Panc1 (cell line): ENCODE data around the gene S100A10. TPM values are rescaled to one million over a fixed set of nuclear protein-coding genes. Genes with fewer than 3 reads are reported as not detected.

ENCODE experiments used
- ATAC-seq: fragments of 200-7000 bp; cut with Tn5 transposase; 2 replicates; pipeline ENCODE4 v1.9.1; 2020; ENCODE audit warnings: mild to moderate bottlenecking, moderate library complexity
- BruUV-seq: library from RNA; stranded (reverse); fragments of 400-500 nt; replicated peaks from 2 replicates; lab custom pipeline; 2021; lab: Mats Ljungman, UMichigan
- CTCF ChIA-PET: fragments of 300-600 bp; sonication (Branson Sonifier 250); formaldehyde crosslinking; loops from one replicate; lab custom pipeline; 2022; ENCODE audit warnings: antibody characterized with exemption; lab: Charles Lee
- POLR2A ChIA-PET: fragments of 300-600 bp; sonication (Branson Sonifier 250); formaldehyde crosslinking; loops from one replicate; lab custom pipeline; 2022; ENCODE audit warnings: antibody characterized with exemption; lab: Charles Lee
- DNase-seq: peaks from one replicate; pipeline ENCODE4 v3.0.0-alpha.2; 2010; ENCODE audit warnings: low read depth, low spot score
- H3K27ac ChIP-seq: 2 replicates; pipeline ENCODE4 v1.5.1; 2011; ENCODE audit warnings: mild to moderate bottlenecking, low read length, inconsistent platforms
- H3K27me3 ChIP-seq: fragments of 200-500 bp; sonication (Bioruptor generic); 2 replicates; pipeline ENCODE4 v1.6.0; 2014; ENCODE audit warnings: low read length, inconsistent platforms; ENCODE audit not compliant: control insufficient read depth, insufficient read depth
- H3K36me3 ChIP-seq: fragments of 200-500 bp; sonication (Bioruptor generic); 2 replicates; pipeline ENCODE4 v1.5.1; 2014; ENCODE audit warnings: inconsistent platforms, mild to moderate bottlenecking, low read length, moderate library complexity; ENCODE audit not compliant: control insufficient read depth, insufficient read depth
- H3K4me1 ChIP-seq: 2 replicates; pipeline ENCODE4 v1.5.1; 2011; ENCODE audit warnings: inconsistent platforms, mild to moderate bottlenecking, low read length, moderate library complexity; ENCODE audit not compliant: control insufficient read depth, insufficient read depth
- H3K4me3 ChIP-seq, 2 experiments: 2 replicates each; pipeline ENCODE4 v1.5.1; 2011 to 2012; ENCODE audit warnings: low read depth in 2 of 2, low read length in 2 of 2, mild to moderate bottlenecking in 2 of 2, inconsistent platforms in 1 of 2, moderate library complexity in 1 of 2
- H3K9me3 ChIP-seq: fragments of 200-500 bp; sonication (Bioruptor generic); 2 replicates; pipeline ENCODE4 v1.5.1; 2014; ENCODE audit warnings: low read depth, mild to moderate bottlenecking, inconsistent platforms, low read length, moderate library complexity; ENCODE audit not compliant: control insufficient read depth, insufficient read depth
- CTCF ChIP-seq: fragments of 450-650 bp; IDR thresholded peaks from 2 replicates; pipeline ENCODE4 v1.5.1; 2017; ENCODE audit warnings: mild to moderate bottlenecking
- POLR2AphosphoS5 ChIP-seq: IDR thresholded peaks from 2 replicates; pipeline ENCODE4 v1.6.1; 2012; ENCODE audit warnings: mild to moderate bottlenecking, low read depth, low read length, moderate library complexity
- SIN3A ChIP-seq: IDR thresholded peaks from 2 replicates; pipeline ENCODE4 v1.6.1; 2012; ENCODE audit warnings: low read depth, mild to moderate bottlenecking, low read length, moderate library complexity, borderline replicate concordance; ENCODE audit not compliant: insufficient read depth
- TCF7L2 ChIP-seq: IDR thresholded peaks from 2 replicates; pipeline ENCODE4 v1.6.1; 2011; ENCODE audit warnings: mild to moderate bottlenecking, low read depth, low read length, inconsistent platforms
- in situ Hi-C: cut with HindIII; loops from 2 replicates; pipeline ENCODE4 v1.10.0; 2016; ENCODE audit warnings: low sequenced_read_pairs, low pct_unique_long_range_greater_than_20kb
- intact Hi-C: fragments of 100-400 bp; cut with micrococcal nuclease; formaldehyde crosslinking; loops from one replicate; pipeline ENCODE4 v1.10.0; 2022; ENCODE audit not compliant: unreplicated experiment
- total RNA-seq: library from RNA; stranded (reverse); gene quantifications from one replicate; pipeline ENCODE4 v1.2.1, GENCODE V29; 2021; ENCODE audit not compliant: unreplicated experiment
- TF ChIP-seq, protein P1 (sequence below), 2 experiments: IDR thresholded peaks; 2 replicates each; pipeline ENCODE4 v1.6.1; 2011 to 2012; ENCODE audit warnings: low read depth in 2 of 2, control low read depth in 1 of 2, low read length in 1 of 2, mild to moderate bottlenecking in 1 of 2, moderate library complexity in 1 of 2; ENCODE audit not compliant: insufficient read depth in 1 of 2

Gene S100A10
- total RNA-seq, 1 experiment from 2014 or later: 1,621 TPM

DNA sequence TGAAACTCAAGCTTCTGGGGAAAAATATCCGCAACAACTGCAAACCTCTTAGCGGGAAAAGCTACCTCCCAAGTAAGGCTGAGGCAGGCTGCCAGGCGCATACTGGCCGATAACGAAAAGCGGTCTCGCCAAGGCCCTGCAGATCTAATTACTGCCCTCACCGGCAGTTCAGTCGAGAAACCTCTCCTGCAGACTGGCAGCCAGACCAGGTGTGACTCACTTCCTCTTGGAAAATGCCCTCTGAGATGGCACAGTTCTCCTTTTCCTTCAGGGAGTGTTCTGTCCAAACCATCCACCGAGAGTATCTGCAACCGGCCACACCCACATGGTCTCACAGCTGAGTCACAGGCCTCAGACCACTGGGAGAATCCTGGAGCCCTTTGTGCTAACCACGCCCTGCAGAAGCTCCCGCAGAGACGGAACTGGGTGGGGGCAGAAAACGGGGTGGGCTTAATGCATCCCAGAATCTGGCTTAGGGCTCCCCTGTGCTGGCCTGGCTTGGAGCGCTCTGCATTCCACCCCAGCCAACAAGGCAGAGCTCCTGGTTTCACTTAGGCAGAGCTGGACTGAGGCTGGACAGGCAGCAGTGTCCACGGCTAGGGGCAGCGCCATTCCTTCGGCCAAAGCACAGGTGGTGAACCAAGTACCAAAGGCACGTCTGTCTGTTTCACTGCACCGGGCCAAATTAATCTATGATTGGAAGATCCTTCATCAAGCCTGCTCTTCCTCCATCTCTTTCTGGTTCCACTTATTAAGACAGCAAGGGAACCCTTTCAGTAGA, 1.2 kb downstream of the S100A10 start:
- no TSS peak for BruUV-seq
- TF ChIP-seq CTCF (no peak), SIN3A (peak; percentile 85; the same call in 1 of the 2 replicates), TCF7L2 (peak; percentile 26; the same call in 1 of the 2 replicates), POLR2AphosphoS5 (peak; percentile 91)
- TF ChIP-seq, protein P1, sequence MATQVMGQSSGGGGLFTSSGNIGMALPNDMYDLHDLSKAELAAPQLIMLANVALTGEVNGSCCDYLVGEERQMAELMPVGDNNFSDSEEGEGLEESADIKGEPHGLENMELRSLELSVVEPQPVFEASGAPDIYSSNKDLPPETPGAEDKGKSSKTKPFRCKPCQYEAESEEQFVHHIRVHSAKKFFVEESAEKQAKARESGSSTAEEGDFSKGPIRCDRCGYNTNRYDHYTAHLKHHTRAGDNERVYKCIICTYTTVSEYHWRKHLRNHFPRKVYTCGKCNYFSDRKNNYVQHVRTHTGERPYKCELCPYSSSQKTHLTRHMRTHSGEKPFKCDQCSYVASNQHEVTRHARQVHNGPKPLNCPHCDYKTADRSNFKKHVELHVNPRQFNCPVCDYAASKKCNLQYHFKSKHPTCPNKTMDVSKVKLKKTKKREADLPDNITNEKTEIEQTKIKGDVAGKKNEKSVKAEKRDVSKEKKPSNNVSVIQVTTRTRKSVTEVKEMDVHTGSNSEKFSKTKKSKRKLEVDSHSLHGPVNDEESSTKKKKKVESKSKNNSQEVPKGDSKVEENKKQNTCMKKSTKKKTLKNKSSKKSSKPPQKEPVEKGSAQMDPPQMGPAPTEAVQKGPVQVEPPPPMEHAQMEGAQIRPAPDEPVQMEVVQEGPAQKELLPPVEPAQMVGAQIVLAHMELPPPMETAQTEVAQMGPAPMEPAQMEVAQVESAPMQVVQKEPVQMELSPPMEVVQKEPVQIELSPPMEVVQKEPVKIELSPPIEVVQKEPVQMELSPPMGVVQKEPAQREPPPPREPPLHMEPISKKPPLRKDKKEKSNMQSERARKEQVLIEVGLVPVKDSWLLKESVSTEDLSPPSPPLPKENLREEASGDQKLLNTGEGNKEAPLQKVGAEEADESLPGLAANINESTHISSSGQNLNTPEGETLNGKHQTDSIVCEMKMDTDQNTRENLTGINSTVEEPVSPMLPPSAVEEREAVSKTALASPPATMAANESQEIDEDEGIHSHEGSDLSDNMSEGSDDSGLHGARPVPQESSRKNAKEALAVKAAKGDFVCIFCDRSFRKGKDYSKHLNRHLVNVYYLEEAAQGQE (IDR thresholded peaks at IDR 0.05; ENCODE audit: insufficient read depth in 1 of 2, low read depth in 2 of 2, low read length in 1 of 2): no peak
- Histone ChIP-seq H3K27ac (peak overlapping the region; percentile 99), H3K9me3 (no peaks in the 10 kb centered on the region), H3K27me3 (no peaks in the 10 kb centered on the region), H3K36me3 (peaks cover 9% of the 10 kb centered on the region; the same call in 1 of the 2 replicates), H3K4me3 (peak overlapping the region; percentile 67 to 83), H3K4me1 (peaks cover 53% of the 10 kb centered on the region)
- POLR2A ChIA-PET: interaction anchor here (0.6 to 1.7 kb wide), 9 partner anchors 9 to 904 kb away, joined by 3 to 11 read pairs (median 5); partner anchors contain the start of gene THEM4
- CTCF ChIA-PET: interaction anchor here (0.5 kb wide), 1 partner anchor 57 kb away, joined by 3 read pairs; no protein-coding TSS in a partner anchor
- peak; percentile 99 for DNase-seq
- in situ Hi-C loops: no loop called here
- intact Hi-C loops: no loop called here
- peak; percentile 72 for ATAC-seq

GRCh38 chr1:151991663-151992302, 1.9 kb downstream of the S100A10 start:
- in situ Hi-C loops: no loop called here
- BruUV-seq: TSS peak; percentile 66
- Histone ChIP-seq H3K27ac (peak overlapping the region; percentile 99), H3K27me3 (no peaks in the 10 kb centered on the region), H3K9me3 (no peaks in the 10 kb centered on the region), H3K4me1 (peaks cover 60% of the 10 kb centered on the region), H3K4me3 (peak overlapping the region; percentile 67 to 83), H3K36me3 (peaks cover 9% of the 10 kb centered on the region; the same call in 1 of the 2 replicates)
- ChIA-PET POLR2A (interaction anchor here (0.6 to 1.7 kb wide), 7 partner anchors 9 to 904 kb away, joined by 3 to 11 read pairs (median 6); partner anchors contain the start of gene THEM4), CTCF (no interaction called here)
- TF ChIP-seq CTCF: no peak
- no peak for TF ChIP-seq TCF7L2
- TF ChIP-seq, protein P1 (IDR thresholded peaks at IDR 0.05; ENCODE audit: insufficient read depth in 1 of 2, low read depth in 2 of 2, low read length in 1 of 2): no peak; a peak in 2 of 4 replicates
- no peak for TF ChIP-seq POLR2AphosphoS5
- TF ChIP-seq SIN3A: no peak
- no peak for DNase-seq
- intact Hi-C loops: no loop called here
- ATAC-seq: no peak
